Stimulated activated CD8-positive, alpha-beta memory T cell treated with anti-CD3 and anti-CD28 coated beads, Interleukin-12 subunit alpha, Interleukin-12 subunit beta, amount 100 ng/mL, for 1 hour (primary cell): ENCODE data around the gene EPB41L1.

Experiments
- DNase-seq: peaks from one replicate; pipeline ENCODE4 v3.0.0-alpha.2; 2020; ENCODE audit warnings: low read depth

Gene EPB41L1

GRCh38 chr20:36281785-36282380 is 127.3 kb downstream of the EPB41L1 start:
- DNase-seq: no peak
